LHCN-M2 (cell line): ENCODE results near the gene CRACR2B. TPM values are rescaled to one million over a fixed set of nuclear protein-coding genes. Genes with fewer than 3 reads are reported as not detected.

Source experiments
- DNase-seq: peaks from one replicate; pipeline ENCODE4 v3.0.0-alpha.2; 2012; ENCODE audit warnings: low read depth
- total RNA-seq: library from RNA; depleted of rRNA; stranded (reverse); fragments of >200 nt; gene quantifications from 2 replicates; pipeline ENCODE4 v1.2.3, GENCODE V29; 2014

CRACR2B gene
- total RNA-seq, 1 experiment from 2014 or later, result 0.40 TPM

DNA sequence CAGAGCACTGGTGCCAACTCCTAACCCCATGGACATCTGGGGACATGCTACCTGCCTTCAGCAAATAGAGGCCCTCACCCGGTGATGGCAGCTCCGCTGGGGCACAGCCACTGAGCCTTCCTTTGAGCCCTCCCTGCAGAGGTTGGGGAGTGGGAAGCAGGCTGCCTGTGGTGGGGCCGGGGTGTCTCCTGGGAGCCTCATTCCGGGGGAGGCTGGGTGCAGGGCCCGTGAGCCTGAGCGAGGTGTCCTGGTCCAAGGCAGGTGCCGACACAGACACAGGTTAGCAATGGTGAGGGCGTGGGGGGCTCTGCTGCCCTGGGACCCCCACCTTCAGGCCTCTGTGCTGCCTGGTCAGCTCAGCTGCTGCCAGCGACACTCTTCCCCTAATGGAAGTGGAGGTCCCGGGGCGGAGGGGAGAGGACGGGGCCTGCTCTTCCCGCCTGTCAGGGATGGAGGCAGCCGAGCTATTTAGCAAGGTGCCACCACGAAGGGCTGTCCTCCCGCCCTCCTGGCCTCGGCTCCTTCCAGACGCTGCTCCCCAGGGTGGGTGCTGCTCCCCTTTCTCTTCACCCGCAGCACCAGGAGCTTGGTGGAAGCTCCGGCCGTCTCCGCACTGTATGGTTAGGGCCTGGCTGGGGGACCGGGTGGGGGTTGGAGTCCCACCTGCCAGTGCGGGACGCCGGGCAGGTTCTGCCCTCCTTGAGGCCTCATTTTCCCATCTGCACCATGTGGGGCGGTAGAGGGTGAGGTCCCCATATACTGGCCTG, 26.1 kb downstream of the CRACR2B start:
- DNase-seq, result no peak

DNA sequence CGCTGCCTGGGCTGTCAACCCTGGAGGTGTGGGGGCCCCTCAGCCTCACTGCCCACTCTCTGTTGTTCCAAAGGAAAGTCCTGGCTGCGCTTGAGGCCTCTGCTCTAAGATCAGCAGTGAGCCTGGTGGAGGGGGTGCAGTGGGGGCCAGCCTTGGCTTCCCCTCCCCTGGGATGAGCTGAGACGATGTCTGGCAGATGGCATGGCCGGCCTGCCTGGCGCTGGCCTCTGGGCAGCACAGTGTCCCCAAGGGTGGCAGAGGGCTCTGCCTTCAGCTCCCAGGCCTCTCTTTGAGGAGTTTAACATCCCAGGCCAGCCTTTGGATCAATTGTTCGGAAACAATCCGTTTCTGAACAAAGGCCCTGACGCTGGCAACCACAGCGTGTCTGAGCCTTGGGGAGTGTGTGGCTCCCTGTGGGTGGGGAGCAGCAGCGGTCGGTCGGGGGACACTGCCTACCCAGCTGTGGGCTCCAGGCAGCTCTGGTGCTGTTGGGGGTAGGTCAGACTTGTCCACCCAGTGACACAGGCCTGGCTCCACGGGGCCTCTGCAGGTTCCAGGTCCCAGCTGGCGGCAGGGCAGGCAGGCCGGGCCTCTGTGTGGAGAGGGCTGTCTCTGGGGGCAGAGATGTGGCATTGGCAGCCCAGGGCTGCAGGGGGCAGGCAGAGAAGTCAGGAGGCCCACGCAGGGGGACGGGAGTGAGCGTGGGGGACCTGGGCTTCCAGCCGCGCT, 27.0 kb downstream of the CRACR2B start:
- no peak for DNase-seq

DNA sequence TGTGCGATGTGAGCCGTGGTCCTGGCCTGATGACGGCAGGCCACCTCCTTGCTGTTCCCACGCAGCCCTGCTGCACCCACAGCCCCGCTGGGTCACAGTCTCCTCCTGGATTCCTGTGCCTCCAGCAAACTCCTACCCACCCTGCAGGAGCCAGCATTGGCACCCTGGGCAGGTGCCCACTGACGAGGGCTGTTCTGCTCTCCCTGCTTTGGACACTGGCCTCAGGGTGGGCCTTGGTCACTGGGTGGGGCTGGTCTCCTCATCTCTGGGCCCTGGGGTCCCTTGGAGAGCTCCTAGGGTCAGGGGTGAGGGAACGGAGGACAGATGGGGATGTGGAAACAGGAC, 27.6 kb downstream of the CRACR2B start:
- DNase-seq, result no peak

DNA sequence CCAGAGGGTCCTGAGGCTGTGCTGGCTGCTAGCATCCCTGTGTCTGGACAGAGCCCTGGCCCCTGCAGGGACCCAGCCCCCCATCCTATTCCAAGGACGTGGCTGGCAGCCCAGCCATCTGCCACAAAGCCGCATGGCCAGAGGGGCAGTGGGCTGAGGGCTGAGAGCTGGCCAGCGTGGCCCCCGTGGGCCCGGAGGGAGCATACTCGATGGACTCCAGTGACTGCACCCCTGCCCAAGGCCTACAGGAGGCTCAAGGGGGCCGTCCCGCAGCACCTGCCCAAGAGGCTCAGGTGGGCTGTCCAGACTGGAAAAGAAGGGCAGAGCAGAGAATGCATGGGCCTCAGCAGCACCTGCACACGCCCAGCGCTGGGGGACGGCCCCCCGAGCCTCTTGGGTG, 28.1 kb downstream of the CRACR2B start:
- no peak for DNase-seq

DNA sequence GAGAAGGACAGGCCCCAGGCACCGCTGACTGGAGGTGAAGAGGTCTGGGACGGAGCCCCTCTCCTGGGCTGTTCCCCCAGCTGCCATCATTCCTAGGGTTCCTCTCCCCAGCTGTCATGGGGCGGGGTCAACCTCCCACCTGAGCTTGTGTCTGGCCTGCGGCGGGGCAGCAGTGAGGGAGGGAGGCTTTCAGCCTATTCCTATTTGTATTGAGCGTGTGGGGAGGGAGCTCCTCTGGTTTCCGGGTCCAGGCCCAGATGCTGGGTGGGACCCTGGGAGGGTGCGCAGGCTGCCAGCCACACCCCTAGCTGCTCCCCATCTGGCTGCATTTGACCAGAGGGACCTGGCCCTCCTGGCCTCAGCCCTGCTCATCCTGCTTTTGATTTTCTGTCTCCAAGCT, 28.7 kb downstream of the CRACR2B start:
- DNase-seq, result no peak

DNA sequence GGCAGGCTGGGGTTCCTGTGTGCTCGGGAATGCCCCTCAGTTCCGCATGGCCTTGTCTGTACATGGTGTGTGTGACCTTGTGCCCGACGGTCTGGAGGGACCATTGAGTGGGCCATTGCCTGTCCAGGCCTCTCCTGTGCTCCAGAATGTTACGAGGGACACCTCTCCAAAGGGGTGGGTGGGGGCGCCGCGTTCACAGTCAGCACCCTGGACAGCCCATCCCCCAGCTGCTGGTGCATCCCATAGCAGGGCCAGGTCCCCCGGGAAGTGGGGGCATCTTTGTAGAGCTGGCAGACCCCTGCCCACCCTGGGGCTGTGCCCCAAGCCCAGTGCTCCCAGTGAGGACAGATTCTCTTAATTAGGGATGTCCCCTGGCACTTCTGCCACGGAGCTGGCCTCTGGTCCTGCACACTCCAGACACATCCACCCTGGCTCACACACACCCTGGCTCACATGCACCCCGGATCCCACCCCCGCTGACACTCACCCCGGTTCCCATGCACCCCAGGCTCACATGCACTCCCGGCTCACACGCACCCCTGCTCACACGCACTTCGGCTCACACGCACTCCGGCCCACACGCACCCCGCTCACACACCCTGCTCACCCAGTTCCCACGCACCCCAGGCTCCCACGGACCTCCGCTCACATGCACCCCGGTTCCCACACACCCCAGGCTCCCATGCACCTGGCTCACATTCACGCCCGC, 30.5 kb downstream of the CRACR2B start:
- no peak for DNase-seq

DNA sequence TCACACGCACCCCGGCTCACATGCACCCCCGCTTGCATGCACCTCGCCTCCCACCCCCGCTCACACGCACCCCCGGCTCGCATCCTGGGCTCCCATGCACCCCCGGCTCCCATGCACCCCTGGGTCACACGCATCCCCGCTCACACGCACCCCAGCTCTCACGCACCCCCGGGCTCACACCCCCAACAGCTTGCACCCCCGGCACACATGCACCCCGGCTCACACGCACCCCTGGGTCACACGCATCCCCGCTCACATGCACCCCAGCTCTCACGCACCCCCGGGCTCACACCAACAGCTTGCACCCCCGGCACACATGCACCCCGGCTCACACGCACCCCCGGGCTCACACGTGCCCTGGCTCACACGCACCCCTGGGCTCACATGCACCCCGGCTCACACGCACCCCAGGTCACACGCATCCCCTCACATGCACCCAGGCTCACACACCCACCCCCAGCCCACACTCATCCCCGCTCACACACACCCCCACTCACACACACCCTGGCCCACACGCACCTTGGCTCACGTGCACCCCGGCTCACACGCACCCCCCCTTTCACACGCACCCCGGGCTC, 31.1 kb downstream of the CRACR2B start:
- no peak for DNase-seq

DNA sequence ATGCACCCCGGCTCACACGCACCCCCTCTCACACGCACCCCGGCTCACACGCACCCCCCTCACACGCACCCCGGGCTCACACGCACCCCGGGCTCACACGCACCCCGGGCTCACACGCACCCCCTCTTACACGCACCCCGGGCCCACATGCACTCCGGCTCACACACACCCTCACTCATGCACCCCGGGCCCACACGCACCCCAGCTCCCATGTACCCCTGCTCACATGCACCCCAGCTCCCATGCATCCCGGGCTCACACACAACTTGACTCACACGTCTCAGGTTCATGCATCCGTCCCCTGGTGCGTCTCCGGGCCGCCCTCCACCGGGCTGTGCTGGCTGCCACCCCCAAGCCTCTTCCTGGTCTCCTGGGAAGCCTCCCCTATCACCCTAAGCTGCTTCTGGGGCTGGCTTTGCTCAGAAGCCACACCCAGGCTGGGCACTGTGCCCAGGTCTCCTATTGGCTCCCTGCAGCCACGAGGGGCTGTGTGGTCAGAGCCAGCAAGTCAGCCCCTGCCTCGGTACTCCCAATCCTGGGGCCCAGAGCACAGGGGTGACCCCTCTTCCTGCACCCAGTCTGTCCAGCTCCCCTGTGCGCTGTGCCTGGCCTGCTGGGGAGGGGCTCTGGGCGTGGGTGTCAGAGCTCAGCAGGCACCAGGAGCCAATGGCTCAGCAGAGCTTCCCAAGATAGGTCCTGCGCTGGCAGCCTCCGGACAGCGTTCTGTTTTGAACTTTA, 31.8 kb downstream of the CRACR2B start:
- DNase-seq, result no peak

DNA sequence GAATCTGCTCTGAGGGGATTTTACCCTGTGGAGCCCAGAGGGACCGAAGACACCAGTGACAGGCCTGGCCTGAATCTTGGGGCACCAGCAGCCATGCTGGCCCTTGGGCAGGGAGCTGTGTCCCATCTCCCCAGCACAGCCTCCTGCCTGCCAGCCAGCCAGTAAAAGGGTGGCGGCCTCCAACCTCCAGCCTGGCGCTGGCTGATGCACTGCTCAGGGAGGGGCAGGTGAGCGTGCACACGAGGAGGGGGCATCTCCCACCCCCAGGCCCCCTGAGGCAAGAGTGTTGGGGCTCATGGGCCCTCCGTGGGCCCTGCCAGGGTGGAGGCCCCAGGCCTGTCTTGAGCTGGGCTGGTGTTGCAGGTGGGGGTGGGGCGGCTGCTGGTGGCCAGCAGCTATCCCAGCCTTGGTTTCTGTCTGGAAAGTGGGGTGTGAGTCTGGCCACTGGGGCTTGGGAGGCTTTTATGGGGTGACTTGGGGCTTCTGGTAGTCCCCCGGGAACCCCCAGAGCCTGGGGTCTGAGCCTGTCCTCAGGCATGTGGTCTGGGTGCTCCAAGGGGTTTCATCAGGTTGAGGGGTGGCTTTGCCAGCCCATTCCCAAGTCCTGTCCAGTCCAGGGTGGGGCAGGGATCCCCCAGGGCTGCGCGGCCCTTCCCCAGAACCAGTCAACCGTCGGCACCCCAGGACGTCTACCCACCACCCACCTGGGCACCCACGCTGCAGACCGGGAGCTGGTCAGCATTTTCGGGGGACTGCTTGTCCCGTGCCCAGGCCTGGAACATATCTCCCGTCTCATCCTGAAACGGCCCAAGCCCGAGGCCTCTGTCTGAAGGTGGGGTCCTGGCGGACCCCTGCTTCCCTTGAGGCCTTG, 32.8 kb downstream of the CRACR2B start:
- DNase-seq, result no peak

DNA sequence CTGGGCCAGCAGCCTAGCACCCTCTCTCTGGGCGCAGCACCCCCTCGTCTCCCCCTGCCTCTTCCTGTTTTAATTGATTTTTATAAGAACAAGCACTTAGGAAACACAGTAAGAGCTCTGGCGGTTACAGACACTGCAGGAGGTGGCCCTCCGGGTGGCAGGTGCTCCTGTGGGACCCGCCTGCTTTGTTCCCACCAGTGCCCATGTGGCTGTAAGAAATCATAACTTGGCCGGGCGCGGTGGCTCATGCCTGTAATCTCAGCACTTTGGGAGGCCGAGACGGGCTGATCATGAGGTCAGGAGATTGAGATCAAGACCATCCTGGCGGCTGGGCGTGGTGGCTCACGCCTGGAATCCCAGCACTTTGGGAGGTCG, 33.4 kb downstream of the CRACR2B start:
- no peak for DNase-seq

DNA sequence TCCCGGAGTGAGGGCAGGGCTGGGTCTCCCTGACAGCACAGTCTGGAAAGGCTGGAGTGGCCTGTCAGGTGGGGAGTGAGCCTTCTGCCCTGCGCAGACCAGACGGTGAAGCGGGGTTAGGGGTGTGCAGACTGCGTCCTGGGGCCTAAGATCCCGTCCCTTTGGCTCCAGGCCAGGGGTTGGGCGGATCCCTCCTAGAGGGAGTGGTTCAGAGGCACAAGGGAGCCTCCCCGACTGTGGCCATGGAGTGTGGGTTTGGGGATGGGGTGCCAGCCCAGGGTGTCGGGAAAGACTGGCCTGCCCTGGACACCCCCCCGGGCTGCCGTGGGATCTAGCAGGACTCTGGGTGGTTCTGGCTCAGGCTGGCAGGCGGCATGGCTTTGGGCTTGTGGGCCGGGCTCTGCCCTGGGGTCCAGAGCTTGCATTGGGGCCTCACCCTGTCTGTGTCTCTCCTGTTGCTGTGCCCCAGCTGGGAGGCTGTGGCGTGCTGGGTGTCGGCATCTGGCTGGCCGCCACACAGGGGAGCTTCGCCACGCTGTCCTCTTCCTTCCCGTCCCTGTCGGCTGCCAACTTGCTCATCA, 34.5 kb downstream of the CRACR2B start:
- no peak for DNase-seq

DNA sequence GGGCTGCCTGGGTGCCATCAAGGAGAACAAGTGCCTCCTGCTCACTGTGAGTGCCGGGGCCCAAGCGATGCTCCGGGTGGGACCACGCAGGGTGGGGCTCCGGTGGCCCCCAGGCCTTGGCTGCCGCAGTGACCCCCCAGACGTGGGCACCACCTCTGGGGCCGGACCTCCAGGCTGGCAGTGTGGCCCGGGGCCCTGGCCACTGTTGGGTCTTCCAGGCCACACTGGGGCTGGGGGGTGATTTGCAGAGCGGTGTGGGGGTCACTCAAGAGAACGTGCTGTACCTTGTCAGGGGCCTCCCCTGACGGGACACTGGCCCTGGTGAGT, 34.9 kb downstream of the CRACR2B start:
- no peak for DNase-seq

DNA sequence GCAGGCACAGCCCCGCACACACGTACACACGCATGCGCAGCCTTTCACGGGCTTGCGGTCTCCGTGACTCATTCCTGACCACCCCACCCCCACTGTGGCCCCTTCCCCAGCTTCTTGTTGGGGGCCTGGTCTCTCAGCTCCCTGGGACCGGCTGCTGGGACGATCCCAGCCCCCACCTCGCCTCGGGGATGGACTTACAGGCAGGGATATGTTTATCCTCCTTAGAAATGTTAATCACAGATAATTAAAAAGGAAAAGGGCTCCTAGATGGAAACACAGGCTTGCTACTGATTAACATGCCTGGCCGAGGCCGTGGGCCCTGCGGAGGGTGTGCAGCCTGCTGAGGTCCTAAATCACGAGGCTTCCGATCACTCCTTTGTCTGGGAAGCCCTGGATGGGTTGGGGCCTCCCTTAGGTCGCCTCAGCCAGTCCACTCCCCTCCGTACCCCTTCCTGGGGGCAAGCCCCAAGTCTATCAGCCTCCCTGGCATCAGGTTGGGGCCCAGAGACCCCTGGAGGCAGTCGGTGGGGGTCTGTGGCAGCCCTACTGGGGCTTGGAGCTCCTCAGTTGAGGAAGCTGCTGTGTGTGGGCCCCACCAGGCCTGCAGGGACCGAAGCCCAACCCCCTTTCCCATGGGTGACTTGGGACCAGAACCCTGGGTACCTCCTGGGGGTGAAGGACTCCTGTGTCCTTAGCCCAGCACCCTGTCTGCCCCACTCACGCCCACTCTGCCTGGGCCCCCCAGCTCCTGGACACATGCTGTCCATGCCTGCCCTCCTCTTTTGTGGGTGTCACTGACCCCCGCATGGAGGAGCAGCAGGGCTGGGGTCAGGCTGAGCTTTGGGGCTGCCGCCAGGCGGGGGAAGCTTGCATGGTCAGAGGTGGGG, 35.5 kb downstream of the CRACR2B start:
- DNase-seq, result no peak

DNA sequence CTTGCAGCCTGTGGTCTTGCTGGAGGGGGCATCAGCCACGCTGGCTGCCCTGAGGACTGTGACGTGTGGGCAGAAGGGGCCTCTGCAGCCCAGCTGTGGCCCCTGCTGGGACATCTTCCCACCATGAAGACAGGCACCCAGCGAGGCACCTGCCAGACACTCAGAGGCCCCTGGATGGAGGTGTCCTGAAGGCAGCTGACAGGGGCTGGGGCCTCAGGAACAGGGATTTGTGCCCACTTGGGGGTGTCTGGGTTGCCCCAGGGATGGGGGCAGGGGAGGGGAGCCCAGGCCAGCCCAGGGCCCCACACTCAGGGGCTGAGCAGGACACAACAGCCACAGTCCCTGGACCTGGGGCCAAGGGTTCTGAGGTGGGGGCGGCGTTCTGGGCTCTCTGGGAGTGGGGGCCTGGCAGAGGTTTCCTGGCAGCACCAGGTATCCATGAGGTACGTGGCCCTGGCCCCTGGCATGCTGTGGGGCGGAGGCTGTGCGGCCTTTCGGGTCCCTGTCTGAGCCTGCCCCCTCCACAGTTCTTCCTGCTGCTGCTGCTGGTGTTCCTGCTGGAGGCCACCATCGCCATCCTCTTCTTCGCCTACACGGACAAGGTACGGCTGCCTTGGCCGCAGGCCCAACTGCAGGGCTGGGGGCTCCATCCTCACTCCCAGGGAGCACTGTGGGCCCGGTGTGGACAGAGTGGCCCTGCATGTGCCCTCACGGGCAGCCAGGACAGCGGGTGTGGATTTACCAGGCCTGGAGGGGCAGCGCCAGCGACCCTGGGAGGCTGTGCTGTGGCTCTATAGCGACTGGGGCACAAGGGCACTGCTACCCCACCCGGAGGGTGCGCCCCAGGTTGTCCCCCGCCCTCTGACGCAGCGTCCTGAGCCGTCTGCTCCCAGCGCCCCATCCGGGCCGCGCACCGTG, 36.5 kb downstream of the CRACR2B start:
- DNase-seq, result no peak

DNA sequence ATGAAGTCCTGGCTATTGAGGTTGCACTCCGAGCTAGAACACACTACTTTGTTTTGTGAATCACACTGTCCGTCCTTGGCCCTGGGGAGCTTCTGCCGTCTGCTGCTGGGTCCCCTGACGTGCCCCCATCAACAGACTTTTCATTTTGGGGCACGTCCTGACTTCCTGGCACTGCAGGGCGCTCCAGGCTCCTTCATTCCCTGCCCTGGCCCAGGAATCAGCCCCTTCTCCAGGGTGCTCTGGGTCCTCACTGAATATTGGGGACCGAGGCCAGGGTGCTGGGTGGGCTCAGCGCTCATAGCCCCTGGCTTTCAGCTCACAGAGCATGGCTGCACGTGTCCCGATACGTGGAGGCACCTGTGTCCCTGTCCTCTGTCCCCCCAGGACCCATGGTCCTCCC, 37.2 kb downstream of the CRACR2B start:
- no peak for DNase-seq

DNA sequence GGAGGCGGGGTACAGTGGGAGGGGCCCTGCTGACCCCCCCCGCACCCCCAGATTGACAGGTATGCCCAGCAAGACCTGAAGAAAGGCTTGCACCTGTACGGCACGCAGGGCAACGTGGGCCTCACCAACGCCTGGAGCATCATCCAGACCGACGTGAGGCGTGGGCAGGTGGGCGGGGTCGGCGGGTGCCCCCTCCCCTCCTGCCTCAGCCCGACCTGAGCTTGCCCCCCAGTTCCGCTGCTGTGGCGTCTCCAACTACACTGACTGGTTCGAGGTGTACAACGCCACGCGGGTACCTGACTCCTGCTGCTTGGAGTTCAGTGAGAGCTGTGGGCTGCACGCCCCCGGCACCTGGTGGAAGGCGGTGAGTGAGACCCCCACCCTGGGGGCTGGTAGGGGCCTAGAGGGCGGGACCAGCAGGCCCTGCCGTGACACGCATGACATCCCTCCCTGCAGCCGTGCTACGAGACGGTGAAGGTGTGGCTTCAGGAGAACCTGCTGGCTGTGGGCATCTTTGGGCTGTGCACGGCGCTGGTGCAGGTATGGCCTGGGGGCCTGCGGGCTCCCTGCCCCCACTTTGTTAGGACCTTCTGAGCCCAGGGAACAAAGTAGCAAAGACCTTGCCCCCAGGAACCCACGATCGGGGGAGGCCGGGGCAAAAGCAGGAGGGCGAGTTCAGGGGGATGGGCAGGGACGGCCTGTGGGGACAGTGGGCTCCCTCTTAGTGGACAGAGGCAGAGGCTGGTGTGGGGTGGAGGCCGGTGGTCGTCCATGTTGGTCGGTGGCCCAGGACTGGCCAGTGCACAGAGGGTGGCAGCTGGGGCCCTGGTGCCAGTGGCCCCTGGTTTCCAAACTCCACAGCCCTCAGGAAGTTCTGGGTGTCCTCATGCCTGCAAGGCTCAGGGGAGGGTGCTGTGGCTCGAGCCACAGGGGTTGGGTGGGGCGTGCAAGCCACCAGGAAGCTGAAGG, 38.0 kb downstream of the CRACR2B start:
- DNase-seq, result no peak

DNA sequence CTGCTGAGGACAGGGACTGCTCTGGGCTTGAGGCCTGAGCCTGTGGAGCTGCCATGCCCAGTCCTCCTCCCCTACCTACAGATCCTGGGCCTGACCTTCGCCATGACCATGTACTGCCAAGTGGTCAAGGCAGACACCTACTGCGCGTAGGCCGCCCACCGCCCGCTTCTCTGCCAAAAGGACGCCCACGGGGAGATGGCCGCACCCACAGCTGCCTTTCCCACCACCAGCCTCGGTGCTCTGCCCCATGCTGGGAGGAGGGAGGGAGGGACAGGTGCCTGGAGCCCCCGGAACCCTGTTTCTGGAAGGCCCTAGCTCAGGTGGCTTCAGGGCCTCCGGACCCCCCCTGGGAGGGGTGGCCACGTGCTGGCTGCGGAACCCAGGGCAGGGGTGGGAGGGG, 38.8 kb downstream of the CRACR2B start:
- no peak for DNase-seq
